GM18507 (cell line): Measurements from ENCODE around the gene IFT20.
"Not testable (repeated sequence)": the region's sequence is repeated elsewhere in the genome, so short reads cannot be mapped to it uniquely, and the experiment has no call there.

Source experiments
- DNase-seq: peaks from one replicate; pipeline ENCODE4 v3.0.0; 2011; ENCODE audit warnings: low read depth; ENCODE audit not compliant: insufficient read length; ENCODE audit errors: extremely low spot score
- FAIRE-seq: peaks from 2 replicates; lab custom pipeline; 2011; peaks lifted over from hg19 to GRCh38; lab: Jason Lieb, UNC

The IFT20 gene

DNA sequence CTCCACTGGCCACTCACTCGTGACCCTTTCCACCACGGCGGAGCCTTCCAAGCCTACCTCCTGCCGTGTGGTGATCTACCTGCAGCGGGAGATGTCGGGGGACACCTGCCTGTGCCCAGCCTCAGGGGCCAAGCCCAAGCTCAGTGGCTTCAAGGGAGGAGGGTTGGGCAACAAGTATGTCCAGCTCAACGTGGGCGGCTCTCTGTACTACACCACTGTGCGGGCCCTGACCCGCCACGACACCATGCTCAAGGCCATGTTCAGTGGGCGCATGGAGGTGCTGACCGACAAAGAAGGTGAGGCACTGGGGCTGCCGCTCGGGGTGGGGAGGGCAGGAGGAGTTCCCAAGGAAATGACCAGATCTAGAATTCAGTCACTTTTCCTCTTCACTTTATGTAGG is 4.2 kb upstream of the IFT20 start:
- no peak for DNase-seq
- no peak for FAIRE-seq

DNA sequence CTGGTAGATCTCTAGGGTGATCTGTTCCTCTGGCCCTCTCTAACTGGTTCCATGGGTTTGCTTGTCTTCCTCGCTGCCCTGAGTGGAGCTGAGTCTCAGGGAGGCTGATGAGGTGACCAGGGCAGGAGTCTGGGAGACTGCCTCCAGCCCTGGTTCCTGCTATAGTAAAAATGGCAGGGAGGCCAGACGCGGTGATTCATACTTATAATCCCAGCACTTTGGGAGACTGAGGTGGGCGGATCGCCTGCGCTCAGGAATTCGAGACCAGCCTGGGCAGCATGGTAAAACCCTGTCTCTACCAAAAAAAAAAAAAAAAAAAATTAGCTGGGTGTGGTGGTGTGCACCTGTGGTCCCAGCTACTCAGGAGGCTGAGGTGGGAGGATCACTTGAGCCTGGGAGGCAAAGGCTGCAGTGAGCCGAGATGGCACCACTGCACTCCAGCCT is 3.5 kb upstream of the IFT20 start:
- DNase-seq, FAIRE-seq: not testable (repeated sequence)

GRCh38 chr17:28338056-28338768 is 2.9 kb upstream of the IFT20 start:
- no peak for DNase-seq

DNA sequence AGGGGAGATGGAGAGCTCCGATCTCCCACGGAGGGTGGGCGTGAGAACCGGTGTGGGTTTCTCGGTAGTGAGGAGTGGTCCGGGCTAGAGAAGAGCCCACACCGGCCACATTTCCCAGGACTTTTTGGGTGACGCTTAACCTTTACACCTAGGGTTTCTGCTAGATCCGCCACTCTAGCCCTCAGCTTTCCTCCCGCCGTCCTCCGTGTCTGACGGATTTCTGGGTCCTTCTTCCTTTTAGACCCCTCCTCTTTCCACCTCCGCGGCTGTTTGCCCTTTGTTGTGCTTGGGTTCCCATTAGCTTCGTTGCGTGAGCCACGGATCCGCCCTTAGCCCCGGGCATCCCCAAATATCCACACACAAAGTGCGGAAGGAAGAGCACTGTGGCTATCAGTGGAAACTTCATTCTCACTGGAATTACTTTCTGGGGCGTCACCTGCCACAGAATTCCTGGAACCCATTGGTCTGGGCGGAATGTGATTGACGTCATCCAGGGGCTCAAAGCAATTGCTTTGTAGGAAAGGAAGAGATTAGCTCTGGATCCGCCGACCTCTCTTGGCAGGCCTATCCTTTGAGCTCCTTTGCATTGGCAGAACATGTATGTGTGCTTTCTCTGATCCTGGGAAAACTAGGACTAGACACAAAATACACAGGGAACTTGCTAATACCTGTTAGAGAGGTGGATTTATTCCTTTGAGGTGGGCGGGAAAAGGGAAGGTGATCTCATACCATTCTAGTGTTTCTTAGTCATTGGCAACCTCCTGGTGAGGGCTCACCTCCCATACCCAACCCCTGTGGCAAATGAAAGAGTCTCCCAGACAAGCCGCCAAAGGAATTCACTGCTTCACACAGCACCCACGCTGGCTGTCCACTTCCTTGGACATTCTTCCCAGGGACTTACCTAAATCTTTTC is 943 bp upstream of the IFT20 start:
- DNase-seq (no peak), FAIRE-seq (no peak)

More at GRCh38 chr17:28338056-28338768, 2.9 kb upstream of the IFT20 start:
- FAIRE-seq: no peak

GRCh38 chr17:28334666-28335200 is 539 bp downstream of the IFT20 start:
- no peak for FAIRE-seq
- DNase-seq: no peak

DNA sequence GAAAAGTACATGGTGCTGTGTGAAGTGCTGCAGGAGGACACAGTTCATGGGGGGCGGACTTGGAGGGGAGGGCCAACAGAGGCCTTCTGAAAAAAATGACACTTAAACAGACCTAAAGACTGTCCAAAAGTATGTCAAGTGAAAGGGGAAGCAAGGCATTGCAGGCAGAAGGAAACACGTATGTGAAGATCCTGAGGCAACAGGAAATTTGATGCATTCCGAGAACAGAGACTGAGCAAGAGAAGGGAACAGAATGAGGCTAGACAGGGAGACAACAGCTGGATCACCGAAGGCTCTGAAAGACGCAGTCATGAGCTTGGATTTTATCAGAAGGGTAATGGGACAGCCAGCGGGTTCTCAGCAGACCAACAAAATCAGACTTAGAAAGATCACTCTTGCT is 1.1 kb downstream of the IFT20 start:
- no peak for FAIRE-seq
- DNase-seq: no peak

DNA sequence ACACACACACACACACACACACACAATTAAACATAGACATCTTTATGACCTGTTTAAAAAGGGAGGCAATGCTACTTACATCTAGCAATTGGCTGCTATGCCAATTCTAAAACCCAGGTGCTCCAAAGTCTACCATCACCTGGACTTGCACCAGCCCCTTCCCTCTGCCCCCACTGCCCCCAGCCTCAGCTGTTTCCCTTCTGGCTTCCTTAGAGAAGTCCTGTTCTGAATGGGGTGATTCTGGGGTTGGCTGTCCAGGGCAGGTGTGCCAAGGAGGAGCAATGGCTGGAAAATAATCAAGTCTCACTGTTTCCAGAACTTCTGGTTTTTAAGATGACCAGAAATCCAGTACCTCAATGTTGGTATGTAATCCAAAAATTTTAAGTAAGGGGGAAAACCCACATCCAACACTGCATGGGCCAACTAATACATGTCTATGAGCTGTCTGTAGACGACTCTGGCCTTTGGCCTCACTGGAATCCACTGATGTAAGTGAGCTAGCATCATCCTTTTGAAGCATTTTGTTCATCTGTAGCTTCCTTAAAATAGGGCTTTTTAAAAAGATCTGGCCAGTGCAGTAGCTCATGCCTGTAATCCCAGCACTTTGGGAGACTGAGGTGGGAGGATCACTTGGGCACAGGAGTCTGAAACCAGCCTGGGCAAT is 2.1 kb downstream of the IFT20 start:
- FAIRE-seq: no peak
- no peak for DNase-seq

- DNase-seq (no peak), FAIRE-seq (no peak)
These were observed 3.3 kb downstream of the IFT20 start for GRCh38 chr17:28331891-28332420.

- no peak for DNase-seq
- FAIRE-seq: no peak
These were observed 4.6 kb downstream of the IFT20 start for GRCh38 chr17:28330671-28331070.

DNA sequence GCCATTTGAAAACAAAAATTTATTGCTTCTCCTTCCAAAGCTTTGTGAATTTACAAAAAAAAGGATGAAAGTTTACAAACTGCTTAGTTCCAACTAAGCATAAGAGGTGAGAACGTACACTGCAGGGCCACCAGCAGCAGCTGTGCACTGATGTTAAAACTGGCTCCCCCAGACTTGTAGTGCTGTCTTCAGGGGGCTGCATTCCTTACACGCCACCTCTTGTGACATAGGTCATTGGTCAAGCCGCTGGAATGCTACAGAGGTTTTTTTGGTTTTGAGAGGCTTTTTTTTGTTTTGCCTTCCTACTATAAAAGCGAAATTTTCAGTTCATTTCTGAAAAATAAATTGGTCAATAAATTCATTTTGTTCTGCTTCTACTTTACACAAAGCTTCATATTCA is 6.9 kb downstream of the IFT20 start:
- no peak for DNase-seq
- FAIRE-seq: no peak

- DNase-seq (no peak), FAIRE-seq (no peak)
These were observed 7.6 kb downstream of the IFT20 start for GRCh38 chr17:28327709-28328108.

- DNase-seq (no peak), FAIRE-seq (peak; percentile 36)
These were observed 8.2 kb downstream of the IFT20 start for GRCh38 chr17:28327031-28327607.

DNA sequence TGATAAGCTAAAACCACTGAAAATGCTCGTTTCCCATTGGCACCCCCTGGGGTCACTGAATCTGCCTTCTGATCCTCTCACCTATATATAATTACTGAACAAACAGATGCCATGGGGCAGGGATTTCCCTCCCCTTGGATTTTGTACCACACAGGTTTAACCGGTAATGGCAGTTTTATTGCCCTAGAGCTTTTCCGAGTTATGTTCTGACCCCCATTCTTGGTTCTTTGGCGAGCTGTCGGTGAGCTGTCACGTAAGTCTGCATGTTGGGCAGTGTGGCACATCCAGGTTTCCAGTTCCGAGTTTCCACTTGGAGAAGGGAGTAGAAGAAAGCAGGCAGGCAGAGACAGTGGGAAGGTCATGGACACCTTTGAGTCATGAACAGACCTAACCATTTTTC is 9.2 kb downstream of the IFT20 start:
- FAIRE-seq (no peak), DNase-seq (no peak)

GRCh38 chr17:28325211-28325610 is 10.1 kb downstream of the IFT20 start:
- FAIRE-seq: no peak
- no peak for DNase-seq

DNA sequence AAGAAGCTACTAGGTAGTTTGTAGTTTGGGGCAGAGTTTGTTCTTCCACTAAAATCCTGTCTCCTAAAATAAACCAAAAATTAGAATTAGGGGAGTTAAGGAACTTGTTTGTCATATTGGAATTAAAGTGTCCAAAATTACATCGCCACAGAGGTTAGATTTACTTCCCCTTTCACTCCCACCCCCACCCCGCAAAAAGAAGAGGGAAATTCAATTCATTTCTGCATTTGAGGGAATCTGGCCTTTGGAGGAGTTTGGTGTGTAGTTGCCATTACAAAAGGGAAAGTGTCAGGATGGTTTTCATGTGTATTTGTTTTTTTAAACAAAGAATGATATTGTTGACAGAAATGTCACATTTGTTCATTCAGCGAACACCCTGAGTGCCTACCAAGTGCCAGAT is 10.5 kb downstream of the IFT20 start:
- FAIRE-seq (no peak), DNase-seq (no peak)

GRCh38 chr17:28324267-28324745 is 11.0 kb downstream of the IFT20 start:
- FAIRE-seq (no peak), DNase-seq (no peak)

- no peak for FAIRE-seq
- DNase-seq: no peak
These were observed 14.8 kb downstream of the IFT20 start for GRCh38 chr17:28320215-28321061.

- FAIRE-seq (no peak), DNase-seq (no peak)
These were observed 15.7 kb downstream of the IFT20 start for GRCh38 chr17:28319598-28319935.
